Islet precursor cell (in vitro differentiated cells): Measurements from ENCODE around the gene CCDC191.
A peak's percentile ranks its signal among the peaks of the same experiment; 100 is the strongest.

Experiments used
- DNase-seq: peaks from one replicate; pipeline ENCODE4 v3.0.0-alpha.2; 2018

CCDC191 gene

GRCh38 chr3:114056130-114057010 lies at the start of gene CCDC191, which contains the start of gene QTRT2:
TSS of gene CCDC191 (minus strand) at chr3:114056526. CDS start at chr3:114056466, 60 bp downstream.
TSS of gene QTRT2 (plus strand) at chr3:114056737. CDS start at chr3:114065258, 8,521 bp downstream.
- peak; percentile 100 for DNase-seq

GRCh38 chr3:114104414-114104813 lies 48.1 kb upstream of the CCDC191 start:
- DNase-seq: no peak

GRCh38 chr3:114103858-114104257 lies 47.5 kb upstream of the CCDC191 start:
- DNase-seq: no peak

GRCh38 chr3:114103181-114103580 lies 46.9 kb upstream of the CCDC191 start:
- DNase-seq: no peak

- no peak for DNase-seq
Measured at GRCh38 chr3:114101101-114101500, 44.8 kb upstream of the CCDC191 start.

- DNase-seq: no peak
Measured at GRCh38 chr3:114095796-114096195, 39.5 kb upstream of the CCDC191 start.

GRCh38 chr3:114093596-114093995 lies 37.3 kb upstream of the CCDC191 start:
- DNase-seq: no peak

GRCh38 chr3:114093016-114093380 lies 36.7 kb upstream of the CCDC191 start:
- DNase-seq: no peak

- no peak for DNase-seq
Measured at GRCh38 chr3:114092151-114093015, 36.1 kb upstream of the CCDC191 start.

- DNase-seq: no peak
Measured at GRCh38 chr3:114089675-114090074, 33.3 kb upstream of the CCDC191 start.

GRCh38 chr3:114086356-114086755 lies 30.0 kb upstream of the CCDC191 start:
- DNase-seq: no peak

- DNase-seq: no peak
Measured at GRCh38 chr3:114083112-114083511, 26.8 kb upstream of the CCDC191 start.

GRCh38 chr3:114081037-114081436 lies 24.7 kb upstream of the CCDC191 start:
- no peak for DNase-seq

- no peak for DNase-seq
Measured at GRCh38 chr3:114080201-114080600, 23.9 kb upstream of the CCDC191 start.

GRCh38 chr3:114079761-114080160 lies 23.4 kb upstream of the CCDC191 start:
- DNase-seq: no peak

- no peak for DNase-seq
Measured at GRCh38 chr3:114078126-114078525, 21.8 kb upstream of the CCDC191 start.

GRCh38 chr3:114076711-114077110 lies 20.4 kb upstream of the CCDC191 start:
- DNase-seq: no peak

GRCh38 chr3:114071786-114072185 lies 15.5 kb upstream of the CCDC191 start:
- no peak for DNase-seq

GRCh38 chr3:114068336-114068735 lies 12.0 kb upstream of the CCDC191 start:
- DNase-seq: no peak

- no peak for DNase-seq
Measured at GRCh38 chr3:114067804-114068203, 11.5 kb upstream of the CCDC191 start.

GRCh38 chr3:114060906-114061655 lies 4.8 kb upstream of the CCDC191 start:
- no peak for DNase-seq

GRCh38 chr3:114058646-114059045 lies 2.3 kb upstream of the CCDC191 start:
- no peak for DNase-seq

GRCh38 chr3:114057011-114057347 lies 653 bp upstream of the CCDC191 start:
- no peak for DNase-seq
